ENCODE measurements around the gene NUDT3.
"Not testable (repeated sequence)": the region's sequence is repeated elsewhere in the genome, so short reads cannot be mapped to it uniquely, and the experiment has no call there.

The NUDT3 gene

DNA sequence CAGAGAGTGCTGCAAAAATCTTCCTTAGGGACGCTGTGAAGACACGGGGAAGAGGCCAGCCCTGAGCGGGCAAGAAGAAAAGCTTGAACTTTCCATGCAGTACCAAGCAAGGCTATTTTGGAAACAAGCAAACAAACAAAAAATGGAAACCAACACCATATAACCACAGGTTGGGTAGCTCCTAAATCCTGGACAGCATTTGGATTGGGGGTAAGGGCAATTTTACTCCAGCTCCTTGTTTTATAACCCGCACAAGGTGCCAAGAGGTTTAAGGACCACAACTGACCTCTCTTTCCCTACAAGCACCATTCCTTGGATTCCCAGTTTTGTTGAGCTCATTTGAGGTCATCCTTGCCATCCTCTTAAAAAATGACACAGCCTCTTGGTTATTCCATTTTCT is 112.3 kb downstream of the NUDT3 start:
- DNase-seq: no peak

DNA sequence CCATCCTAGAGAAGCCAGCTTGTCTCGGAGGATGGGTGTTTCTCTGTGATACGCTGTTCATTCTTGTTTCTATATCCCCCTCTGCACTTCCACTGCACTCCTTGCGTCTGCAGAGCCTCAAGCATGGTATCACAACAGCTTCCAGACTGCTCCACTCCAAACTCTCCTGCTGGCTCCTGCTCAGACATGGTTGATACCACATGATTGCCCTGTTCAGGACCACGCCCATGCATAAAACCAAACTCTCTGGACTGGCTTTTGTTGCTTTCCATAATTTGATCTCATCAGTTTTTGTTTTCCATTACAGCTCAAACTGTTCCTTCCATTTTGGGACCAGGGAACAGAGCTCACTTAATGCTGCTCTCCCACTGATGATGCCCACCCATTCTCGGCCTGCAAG is 113.6 kb downstream of the NUDT3 start:
- no peak for DNase-seq

DNA sequence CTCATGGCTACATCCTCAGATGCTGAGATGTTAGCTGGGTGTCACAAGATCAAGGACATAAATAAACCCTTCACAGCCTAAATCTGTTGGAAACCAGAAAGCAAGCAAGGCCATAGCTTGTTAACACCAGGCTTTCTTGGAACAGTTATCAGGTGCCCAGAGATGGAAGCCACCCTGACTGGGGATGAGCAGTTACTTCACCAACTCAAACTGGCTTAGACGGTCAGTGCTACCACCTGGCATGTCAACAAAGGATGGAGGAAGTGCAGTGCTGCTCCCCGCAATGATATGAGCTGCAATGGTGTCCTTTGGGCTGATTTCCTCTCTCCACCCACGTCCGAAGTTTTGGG is 114.7 kb downstream of the NUDT3 start:
- no peak for DNase-seq

DNA sequence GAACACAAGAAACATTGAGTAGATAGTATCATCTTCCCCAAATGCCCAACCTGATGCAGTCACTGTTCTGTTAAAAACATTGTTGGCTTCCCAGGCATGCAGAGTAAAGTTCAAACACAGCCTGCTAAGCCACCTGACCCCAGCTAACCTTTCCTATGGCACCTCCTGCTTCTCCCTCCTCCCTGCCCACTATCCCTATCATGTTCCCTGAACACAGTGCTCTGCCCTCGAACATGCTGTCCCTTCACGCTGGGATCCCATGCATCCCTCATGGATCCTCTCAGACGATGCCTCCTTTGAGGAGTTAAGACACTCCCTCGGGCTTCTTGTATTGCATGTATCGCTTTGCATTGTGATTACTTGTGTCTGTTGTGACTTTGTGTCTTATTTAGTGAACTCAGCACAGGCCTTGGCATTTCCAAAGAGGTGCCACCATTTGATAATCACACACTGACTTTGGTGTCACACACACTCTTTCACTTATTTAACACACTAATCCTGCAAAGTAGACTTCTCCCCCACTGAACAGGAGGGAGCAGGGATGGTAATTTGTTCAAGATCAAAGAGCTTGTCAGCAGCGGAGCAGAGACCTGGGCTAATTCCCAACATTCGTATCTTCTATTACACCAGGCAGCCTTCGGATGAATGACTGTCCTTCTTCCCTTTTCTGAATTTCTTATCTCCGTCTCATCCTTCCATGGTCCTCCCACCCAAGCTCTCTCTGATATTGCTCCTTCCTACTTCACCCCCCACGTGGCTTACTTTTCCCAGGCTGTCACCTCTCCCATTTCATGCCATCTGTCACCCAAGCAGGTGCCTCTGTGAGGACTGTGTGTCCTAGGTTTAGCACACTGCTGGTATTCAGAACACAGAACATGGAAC is 115.3 kb downstream of the NUDT3 start:
- no peak for DNase-seq

DNA sequence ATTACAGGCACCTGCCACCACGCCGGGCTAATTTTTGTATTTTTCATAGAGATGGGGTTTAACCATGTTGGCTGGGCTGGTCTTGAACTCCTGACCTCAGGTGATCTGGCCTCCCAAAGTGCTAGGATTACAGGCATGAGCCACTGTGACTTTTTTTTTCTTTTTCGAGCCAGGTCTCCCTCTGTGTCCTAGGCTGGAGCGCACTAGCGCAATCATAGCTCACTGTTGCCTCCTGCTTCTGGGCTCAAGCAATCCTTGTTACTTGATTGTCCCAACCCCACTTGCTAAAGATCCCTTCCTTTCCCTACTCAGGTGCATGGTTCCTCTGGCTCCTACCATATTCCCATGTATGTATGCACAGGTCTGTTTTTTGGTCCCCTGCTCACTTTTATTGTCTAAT is 116.3 kb downstream of the NUDT3 start:
- no peak for DNase-seq

DNA sequence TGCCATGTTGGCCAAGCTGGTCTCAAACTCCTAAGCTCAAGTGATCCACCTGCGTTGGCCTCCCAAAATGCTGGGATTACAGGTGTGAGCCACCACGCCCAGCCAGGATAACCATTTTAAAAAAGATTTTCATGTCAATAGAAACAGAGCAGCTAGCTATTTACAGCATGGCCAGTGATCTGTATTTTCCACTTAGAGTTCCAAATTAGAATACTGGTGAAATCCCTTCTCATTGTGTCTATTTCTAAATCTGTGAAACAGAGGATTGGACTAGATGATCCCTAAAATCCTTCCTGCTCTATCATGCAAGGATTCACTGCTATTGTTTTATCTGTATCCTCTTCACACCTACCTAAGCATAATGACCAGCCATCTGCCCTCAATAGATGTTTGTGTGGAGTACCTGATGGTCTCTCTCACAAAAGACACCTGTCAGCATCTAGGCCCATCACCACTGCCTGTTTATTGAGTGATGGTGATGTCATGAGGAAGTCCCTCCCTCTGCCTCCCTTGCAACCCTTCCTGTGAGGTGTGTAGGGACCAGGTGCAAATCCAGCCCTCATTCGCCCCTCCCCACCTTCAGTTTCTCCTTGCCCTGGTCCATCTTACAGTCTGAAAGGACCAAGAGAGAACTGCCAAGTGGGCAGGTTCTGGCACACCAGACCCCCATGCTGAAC is 117.2 kb downstream of the NUDT3 start:
- no peak for DNase-seq

DNA sequence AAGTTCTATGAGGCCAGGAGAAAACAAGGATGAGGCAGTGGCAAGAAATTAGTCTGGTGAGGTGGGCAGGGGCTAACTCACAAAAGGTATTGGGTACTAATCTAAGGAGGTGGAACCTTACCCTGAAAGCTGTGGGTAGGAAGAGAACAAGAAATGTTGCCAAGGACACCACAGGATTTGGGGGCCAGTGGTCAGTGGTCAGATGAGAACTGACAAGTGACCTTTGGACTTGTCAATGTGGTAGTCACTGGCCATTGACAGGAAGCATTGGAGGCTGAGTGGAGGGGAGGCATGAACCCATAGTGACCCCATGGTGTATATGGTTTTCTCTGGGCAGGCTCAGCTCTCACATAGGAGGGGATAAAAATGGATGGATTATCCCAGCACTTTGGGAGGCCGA is 118.3 kb downstream of the NUDT3 start:
- DNase-seq: no peak

DNA sequence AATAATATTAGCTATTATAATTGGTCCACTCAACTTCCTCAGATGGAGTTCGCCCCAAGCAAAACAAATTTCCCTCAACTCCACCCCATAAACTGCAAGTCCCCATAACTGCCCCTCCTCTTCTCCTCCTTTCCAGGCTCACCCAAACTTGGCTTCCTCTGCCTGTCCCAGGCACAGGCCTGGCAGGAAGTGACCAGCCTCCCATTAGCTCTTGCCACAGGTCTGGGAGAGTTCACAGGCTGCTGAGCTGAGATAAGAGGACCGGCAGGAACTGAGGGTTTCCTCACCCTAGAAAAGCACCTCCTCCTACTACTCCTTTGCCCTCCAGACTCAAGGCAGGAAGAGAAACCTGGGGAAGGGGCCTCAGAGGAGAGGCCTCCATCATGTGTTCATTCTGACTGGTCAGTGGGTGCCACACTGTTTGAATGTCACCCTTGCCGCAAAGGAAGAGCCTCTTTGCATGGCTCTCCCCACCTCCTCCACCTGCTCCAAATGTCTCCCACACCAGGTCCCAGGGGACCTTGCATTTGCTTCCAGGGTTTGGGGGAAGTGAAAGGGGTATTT is 119.1 kb downstream of the NUDT3 start:
- DNase-seq: no peak

DNA sequence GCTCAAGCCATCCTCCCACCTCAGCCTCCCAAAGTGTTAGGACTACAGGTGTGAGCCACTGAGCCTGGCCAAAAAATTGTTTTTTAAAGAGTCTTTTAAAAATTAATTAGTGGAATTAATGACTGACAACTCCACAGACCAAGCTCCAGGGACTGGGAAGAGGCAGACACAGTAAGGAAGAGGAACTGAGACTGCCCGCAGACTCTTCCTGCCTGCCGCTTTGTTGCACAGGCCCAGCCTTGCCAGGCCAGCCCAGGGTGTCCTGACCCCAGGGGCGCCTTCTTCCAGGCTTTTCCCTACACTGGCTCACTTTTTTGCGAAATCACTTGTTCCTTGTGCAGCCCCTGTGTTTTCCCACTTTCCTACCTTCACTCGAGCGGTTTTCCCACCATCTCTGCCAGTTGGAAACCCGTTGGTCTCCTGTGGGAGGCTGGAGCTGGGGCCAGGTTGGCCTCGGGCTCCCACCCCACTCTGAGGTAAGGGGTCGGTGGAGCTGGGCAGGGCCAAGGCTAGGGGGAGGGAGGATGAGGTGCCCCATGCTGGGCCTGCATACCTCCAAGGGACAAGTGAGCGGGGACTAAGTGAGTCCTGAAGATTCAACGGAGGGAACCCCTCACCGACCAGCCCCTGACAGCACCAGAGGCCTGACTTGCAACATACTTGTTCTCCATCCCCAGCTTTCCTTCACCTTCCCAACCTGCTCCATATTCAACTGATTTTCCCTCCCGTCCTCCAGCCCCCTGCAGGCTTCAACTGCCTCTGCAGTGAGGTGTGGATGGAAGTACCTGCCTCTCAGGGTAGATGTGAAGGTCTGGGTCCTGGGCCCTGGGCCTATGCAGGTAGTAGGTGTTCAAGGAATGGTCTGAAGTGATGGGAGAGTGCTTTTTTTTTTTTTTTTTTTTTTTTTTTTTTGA is 120.2 kb downstream of the NUDT3 start:
- no peak for DNase-seq

DNA sequence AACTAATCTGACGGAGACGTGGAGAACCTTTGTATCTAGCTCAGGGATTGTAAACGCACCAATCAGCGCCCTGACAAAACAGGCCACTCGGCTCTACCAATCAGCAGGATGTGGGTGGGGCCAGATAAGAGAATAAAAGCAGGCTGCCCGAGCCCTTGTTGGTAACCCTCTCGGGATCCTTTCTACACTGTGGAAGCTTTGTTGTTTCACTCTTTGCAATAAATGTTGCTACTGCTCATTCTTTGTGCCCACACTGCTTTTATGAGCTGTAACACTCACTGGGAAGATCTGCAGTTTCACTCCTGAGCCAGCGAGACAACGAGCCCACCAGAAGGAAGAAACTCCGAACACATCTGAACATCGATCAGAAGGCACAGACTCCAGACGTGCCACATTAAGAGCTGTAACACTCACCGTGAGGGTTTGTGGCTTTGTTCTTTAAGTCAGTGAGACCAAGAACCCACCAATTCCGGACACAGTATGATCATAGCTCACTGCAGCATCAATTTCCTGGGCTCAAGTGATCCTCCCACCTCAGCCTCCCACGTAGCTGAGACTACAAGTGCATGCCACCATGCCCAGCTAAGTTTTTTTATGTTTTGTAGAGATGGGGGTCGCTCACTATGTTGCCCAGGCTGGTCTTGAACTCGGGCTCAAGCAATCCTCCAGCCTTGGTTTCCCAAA is 122.7 kb downstream of the NUDT3 start:
- DNase-seq: not testable (repeated sequence)

DNA sequence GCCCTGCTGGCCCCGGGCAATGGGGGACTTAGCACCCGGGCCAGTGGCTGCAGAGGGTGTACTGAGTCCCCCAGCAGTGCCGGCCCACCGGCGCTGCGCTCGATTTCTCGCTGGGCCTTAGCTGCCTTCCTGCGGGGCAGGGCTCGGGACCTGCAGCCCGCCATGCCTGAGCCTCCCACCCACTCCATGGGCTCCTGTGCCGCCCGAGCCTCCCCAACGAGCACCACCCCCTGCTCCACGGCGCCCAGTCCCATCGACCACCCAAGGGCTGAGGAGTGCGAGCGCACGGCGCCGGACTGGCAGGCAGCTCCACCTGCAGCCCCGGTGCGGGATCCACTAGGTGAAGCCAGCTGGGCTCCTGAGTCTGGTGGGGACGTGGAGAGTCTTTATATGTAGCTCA is 123.3 kb downstream of the NUDT3 start:
- DNase-seq: not testable (repeated sequence)

DNA sequence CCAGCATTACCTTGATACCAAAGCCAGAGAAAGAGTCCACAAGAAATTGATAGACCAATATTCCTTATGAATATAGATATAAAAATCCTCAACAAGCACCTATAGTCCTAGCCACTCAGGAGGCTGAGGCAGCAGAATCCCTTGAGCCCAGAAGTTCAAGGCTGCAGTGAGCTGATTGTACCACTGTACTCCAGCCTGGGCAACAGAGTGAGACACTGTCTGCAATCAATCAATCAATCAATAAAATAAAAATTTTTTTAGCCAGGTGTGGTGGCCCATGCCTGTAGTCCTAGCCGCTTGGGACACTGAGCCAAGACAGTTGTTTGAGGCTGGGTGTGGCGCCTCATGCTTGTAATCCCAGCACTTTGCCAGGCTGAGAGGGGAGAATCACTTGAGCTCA is 124.7 kb downstream of the NUDT3 start:
- DNase-seq: no peak

DNA sequence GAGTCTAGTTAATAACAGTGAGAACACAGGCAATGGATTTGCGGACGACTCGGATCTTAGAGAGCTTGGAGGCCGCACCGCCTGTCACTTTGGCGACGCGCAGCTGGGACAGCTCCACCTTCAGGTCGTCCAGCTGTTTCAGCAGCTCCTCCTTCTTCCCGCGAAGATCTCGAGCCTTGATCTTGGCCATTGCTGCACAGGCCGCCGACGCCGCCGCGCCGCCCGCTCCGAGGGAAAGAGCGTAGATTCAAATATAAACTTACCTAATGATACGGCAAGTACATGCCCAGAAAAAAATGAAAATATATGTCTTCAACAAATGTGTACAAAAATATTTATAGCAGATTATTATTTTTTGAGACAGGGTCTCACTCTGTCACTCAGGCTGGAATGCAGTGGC is 129.0 kb downstream of the NUDT3 start:
- not testable (repeated sequence) for DNase-seq

DNA sequence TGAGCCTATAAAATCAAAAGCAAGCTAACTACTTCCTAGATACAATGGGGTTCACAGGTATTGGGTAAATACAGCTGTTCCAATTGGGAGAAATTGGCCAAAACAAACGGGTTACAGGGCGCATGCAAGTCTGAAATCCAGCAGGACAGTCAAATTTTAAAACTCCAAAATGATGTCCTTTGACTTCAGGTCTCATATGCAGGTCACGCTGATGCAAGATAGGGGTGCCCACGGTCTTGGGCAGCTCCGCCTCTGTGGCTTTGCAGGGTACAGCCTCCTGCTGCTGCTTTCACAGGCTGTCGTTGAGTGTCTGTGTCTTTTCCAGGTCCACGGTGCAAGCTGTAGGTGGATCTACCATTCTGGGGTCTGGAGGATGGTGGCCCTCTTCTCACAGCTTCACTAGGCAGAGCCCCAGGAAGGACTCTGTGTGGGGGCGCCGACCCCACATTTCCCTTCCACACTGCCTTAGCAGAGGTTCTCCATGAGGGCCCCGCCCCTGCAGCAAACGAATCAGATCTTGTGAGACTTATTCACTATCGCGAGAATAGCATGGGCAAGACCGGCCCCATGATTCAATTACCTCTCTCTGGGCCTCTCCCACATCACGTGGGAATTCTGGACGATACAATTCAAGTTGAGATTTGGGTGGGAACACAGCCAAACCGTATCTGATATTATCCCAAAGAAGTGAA is 131.7 kb downstream of the NUDT3 start:
- DNase-seq: no peak

DNA sequence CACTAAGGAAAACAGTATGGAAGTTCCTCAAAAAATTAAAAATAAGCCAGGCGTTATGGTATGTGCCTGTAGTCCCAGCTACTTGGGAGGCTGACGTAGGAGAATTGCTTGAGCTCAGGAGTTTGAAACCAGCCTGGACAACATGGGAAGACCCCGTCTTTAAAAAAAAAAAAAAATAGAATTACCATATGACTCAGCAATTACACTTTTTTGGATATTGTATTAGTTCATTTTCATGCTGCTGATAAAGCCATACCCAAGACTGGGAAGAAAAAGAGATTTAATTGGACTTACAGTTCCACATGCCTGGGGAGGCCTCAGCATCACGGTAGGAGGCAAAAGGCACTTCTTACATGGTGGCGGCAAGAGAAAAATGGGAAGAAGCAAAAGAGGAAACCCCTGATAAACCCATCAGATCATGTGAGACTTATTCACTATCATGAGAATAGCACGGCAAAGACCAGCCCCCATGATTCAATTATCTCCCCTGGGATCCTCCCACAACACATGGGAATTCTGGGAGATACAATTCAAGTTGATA is 132.9 kb downstream of the NUDT3 start:
- DNase-seq: no peak

DNA sequence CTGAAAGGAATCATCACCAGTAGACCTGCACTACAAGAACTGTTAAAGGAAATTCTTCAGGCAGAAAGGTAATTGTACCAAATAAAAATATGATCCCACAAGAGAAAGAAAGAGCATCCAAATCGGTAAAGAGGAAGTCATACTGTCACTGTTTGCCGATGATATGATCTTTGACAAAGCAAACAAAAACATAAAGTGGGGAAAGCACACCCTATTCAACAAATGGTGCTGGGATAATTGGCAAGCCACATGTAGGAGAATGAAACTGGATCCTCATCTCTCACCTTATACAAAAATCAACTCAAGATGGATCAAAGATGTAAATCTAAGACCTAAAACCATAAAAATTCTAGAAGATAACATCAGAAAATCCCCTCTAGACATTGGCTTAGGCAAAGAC is 140.1 kb downstream of the NUDT3 start:
- DNase-seq: not testable (repeated sequence)

DNA sequence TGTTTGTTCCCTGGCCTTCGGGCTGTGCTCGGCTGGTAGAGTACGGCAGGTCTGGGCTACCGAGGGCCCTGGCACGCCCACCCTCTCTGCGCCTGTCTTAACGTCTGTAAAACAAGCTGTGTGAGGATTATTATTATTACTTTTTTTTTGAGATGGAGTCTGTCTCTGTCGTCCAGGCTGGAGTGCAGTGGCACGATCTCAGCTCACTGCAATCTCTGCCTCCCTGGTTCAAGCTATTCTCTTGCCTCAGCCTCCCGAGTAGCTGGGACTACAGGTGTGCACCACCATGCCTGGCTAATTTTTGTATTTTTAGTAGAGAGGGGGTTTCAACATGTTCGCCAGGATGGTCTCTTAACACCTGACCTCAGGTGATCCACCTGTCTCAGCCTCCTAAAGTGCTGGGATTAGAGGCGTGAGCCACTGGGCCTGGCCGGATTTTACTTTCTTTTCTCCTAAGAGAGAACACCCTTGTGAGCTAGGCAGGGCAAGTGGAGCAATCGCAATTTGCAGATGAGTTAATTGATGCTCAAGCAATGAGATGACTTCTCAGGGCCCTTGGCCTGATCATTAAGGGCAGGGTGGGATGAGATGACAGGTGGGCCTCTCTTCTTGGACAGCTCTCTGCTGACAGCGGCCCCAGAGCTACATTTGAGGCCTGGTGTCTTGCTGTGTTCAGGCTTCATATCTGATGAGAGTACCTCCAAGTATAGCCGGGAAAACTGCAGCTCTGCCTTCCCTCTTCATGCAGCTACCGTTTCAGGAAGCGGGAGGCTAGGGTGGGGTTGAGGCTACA is 142.8 kb downstream of the NUDT3 start:
- DNase-seq: no peak

DNA sequence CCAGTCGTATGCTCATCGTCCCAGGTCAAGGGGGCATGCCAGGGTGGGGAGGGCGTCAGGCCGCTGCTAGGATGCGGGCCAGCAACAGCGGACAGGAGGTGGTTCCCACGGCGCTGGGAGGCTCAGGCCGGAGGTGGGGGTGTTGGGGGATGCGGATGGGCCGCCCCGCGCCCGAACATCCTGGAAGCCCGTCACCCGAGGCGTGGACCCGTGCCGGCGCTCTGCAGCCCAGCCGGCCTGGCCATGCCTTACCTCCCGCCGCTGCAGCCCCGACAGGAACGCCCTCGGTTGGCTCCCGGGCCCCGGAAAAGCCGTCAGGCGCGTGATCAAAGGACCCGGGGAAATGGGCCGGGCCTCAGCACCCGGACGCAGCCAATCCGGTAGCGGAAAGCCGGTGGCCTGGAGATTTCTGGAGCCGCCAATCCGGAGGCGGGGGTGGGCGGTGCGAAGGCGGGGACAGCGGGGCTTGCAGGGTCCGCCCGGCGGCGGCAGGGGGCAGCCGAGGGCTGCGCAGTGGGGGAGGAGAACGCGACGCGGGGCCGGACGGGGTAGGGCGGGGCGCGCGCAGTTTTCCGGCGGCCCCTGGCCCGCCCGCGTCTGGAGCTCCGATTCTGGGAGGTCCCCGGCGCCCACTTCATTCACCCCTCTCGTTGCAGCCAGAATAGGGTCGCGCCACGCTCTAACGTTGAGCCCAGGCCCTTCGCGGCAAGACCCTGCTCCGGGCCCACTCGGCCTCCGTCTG is 143.6 kb downstream of the NUDT3 start, which contains the start of gene SMIM29:
SMIM29 (minus strand) TSS at position 280 of the 742 bp plus-strand sequence. CDS start 1,215 bp downstream, outside the sequence.
- DNase-seq: peak; percentile 84

DNA sequence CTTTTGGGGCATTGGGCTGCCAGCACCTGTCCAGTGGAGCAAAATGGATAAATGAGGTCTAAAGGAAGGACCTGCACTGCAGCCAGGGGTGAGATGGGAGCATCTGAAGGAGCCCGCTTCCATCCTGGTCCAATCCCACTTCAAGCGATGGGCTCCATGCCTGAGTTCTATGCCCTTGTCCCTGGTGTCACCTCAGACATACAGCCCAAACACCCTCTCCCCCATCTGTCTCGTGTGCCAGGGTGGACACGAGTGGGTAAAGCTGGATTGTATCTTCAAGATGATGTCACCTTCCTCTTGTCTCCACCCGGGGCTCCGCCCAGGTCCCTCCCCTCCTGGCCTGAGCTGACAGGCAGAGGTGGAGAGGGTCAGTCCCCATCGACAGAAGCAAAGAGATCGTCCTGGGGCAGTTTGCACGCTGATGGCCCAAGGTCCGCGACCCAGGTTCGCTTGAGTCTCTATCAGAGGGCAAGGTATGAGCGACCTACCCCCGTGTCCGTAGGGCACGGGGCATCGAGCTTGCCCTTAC is 144.2 kb downstream of the NUDT3 start:
- no peak for DNase-seq
